Measurements from ENCODE around the gene CALCOCO2.
"Not testable (repeated sequence)": the region's sequence is repeated elsewhere in the genome, so short reads cannot be mapped to it uniquely, and the experiment has no call there.

Gene CALCOCO2

GRCh38 chr17:48825446-48826381, 5.1 kb upstream of the CALCOCO2 start:
- DNase-seq: no peak

- DNase-seq: no peak
Measured at GRCh38 chr17:48831549-48831883, 681 bp downstream of the CALCOCO2 start.

GRCh38 chr17:48834973-48835372, 4.1 kb downstream of the CALCOCO2 start:
- DNase-seq: no peak

- no peak for DNase-seq
Measured at GRCh38 chr17:48835971-48836370, 5.1 kb downstream of the CALCOCO2 start.

GRCh38 chr17:48837458-48837857, 6.6 kb downstream of the CALCOCO2 start:
- DNase-seq: not testable (repeated sequence)

GRCh38 chr17:48840441-48840840, 9.6 kb downstream of the CALCOCO2 start:
- no peak for DNase-seq

- DNase-seq: no peak
Measured at GRCh38 chr17:48841395-48841831, 10.6 kb downstream of the CALCOCO2 start.

- DNase-seq: no peak
Measured at GRCh38 chr17:48842746-48843145, 11.9 kb downstream of the CALCOCO2 start.

GRCh38 chr17:48843187-48843900, 12.5 kb downstream of the CALCOCO2 start:
- DNase-seq: no peak

GRCh38 chr17:48850792-48851323, 20.0 kb downstream of the CALCOCO2 start:
- no peak for DNase-seq

- no peak for DNase-seq
Measured at GRCh38 chr17:48854774-48855476, 24.1 kb downstream of the CALCOCO2 start.

GRCh38 chr17:48856122-48856821, 25.4 kb downstream of the CALCOCO2 start:
- DNase-seq: no peak

- DNase-seq: no peak
Measured at GRCh38 chr17:48860034-48860433, 29.2 kb downstream of the CALCOCO2 start.

GRCh38 chr17:48860456-48860855, 29.6 kb downstream of the CALCOCO2 start:
- no peak for DNase-seq

GRCh38 chr17:48868916-48869500, 38.2 kb downstream of the CALCOCO2 start:
- DNase-seq: no peak

GRCh38 chr17:48869821-48870318, 39.0 kb downstream of the CALCOCO2 start:
- no peak for DNase-seq

- DNase-seq: no peak
Measured at GRCh38 chr17:48871035-48871550, 40.3 kb downstream of the CALCOCO2 start.

- no peak for DNase-seq
Measured at GRCh38 chr17:48871551-48872351, 40.9 kb downstream of the CALCOCO2 start.

- not testable (repeated sequence) for DNase-seq
Measured at GRCh38 chr17:48872409-48872808, 41.6 kb downstream of the CALCOCO2 start.

- DNase-seq: no peak
Measured at GRCh38 chr17:48873209-48873608, 42.4 kb downstream of the CALCOCO2 start.

Measured in NCI-H1694 treated with DMSO at 0.1 percent for 48 hours (cell line).